Heart left ventricle (tissue), 16 donors: ENCODE data around the gene BUB1. TPM values are rescaled to one million over a fixed set of nuclear protein-coding genes. Genes with fewer than 3 reads are reported as not detected.

Experiments used
- ATAC-seq, 4 donors: fragments of 200-7000 bp; cut with Tn5 transposase; one replicate each; pipeline ENCODE4 v1.9.1; 2020 to 2022; ENCODE audit warnings: moderate library complexity in 4 of 4, mild to moderate bottlenecking in 3 of 4, moderate number of reproducible peaks in 1 of 4
- DNase-seq, 5 donors: peaks; one replicate each; pipeline ENCODE4 v3.0.0-alpha.2; 2020
- H3K27ac ChIP-seq, 12 donors: fragments of 200-600 bp; sonication (generic) in 4 of 12; one replicate each; pipeline versions ENCODE4 v1.5.0 to v1.8.0; 2016 to 2022; ENCODE audit warnings: mild to moderate bottlenecking in 2 of 12
- H3K27me3 ChIP-seq, 9 donors: fragments of 200-600 bp; sonication (generic) in 2 of 9; one replicate each; pipeline versions ENCODE4 v1.5.1 to v1.8.0; 2016 to 2022; ENCODE audit warnings: mild to moderate bottlenecking in 3 of 9
- H3K36me3 ChIP-seq, 9 donors: fragments of 200-600 bp; sonication (generic) in 2 of 9; one replicate each; pipeline versions ENCODE4 v1.5.0 to v1.8.0; 2018 to 2022; ENCODE audit warnings: mild to moderate bottlenecking in 2 of 9
- H3K4me1 ChIP-seq, 12 donors: fragments of 200-600 bp; sonication (generic) in 4 of 12; one replicate each; pipeline versions ENCODE4 v1.5.0 to v1.8.0; 2016 to 2022; ENCODE audit warnings: mild to moderate bottlenecking in 3 of 12
- H3K4me3 ChIP-seq, 12 donors: fragments of 200-600 bp; sonication (generic) in 4 of 12; one replicate each; pipeline versions ENCODE4 v1.5.0 to v1.8.0; 2017 to 2022; ENCODE audit warnings: mild to moderate bottlenecking in 9 of 12, moderate library complexity in 4 of 12
- H3K9me3 ChIP-seq, 12 donors: fragments of 200-600 bp; sonication (generic) in 4 of 12; one replicate each; pipeline versions ENCODE4 v1.5.0 to v1.8.0; 2016 to 2022; ENCODE audit warnings: mild to moderate bottlenecking in 1 of 12
- POLR2A ChIP-seq, 2 donors: fragments of 450-650 bp; IDR thresholded peaks; one replicate each; pipeline ENCODE4 v1.6.1; 2017; ENCODE audit warnings: antibody characterized with exemption in 2 of 2, mild to moderate bottlenecking in 2 of 2, moderate library complexity in 2 of 2
- WGBS, 4 donors: extraction: QIAGEN DNeasy Blood & Tissue Kit in 2 of 4; methylation state at CpG; one replicate each; pipeline versions ENCODE4 v1.1.5 to v1.1.7; 2013 to 2018; 5-methylcytosine and 5-hydroxymethylcytosine counted together
- intact Hi-C, 10 donors: fragments of 100-400 bp; cut with DNase I; formaldehyde crosslinking; loops; one replicate each; pipeline versions ENCODE4 v1.11.1 to v1.14.2; 2022
- polyA plus RNA-seq, 2 donors: library from polyadenylated mRNA; stranded (reverse); fragments of 200-250 nt; gene quantifications; one replicate each; pipeline ENCODE4 v1.2.3, GENCODE V29; 2013
- total RNA-seq, 9 donors: library from RNA; depleted of rRNA in 2 of 9; stranded (reverse); fragments of >200 nt in 2 of 9; fragmentation: NEBNext Ultra II Directional in 3 of 9; extraction: Animal tissue kit (Norgen Biotek cat#: 25700) in 3 of 9; gene quantifications; one replicate each; pipeline versions ENCODE4 v1.1.0 to v1.2.4, GENCODE V29; 2016 to 2023
- TF ChIP-seq, protein P1 (sequence below), 12 donors: fragments of 200-600 bp; sonication (generic) in 4 of 12; IDR thresholded peaks; one replicate each; pipeline versions ENCODE4 v1.5.0 to v1.8.0; 2018 to 2022; ENCODE audit warnings: antibody characterized with exemption in 12 of 12, mild to moderate bottlenecking in 5 of 12
- donor health status: ischemic (EF 13 %, LVEDD 7.1; RV severe dilation, severe dysfunction).
- donor health status: healthy with polysubstance abuse.
- donor health status: DM: no; HTN: yes; CAD: no.
- donor health status: DM: no; HTN: no; CAD: no.
- donor health status: ischemic (EF 25% LVEDD 6.9; RV normal size, moderate dysfunction).
- donor health status: ischemic (EF 25% LVEDD 5.7; RV mildly dilated, moderate dysfunction).
- donor health status: healthy.
- donor health status: DM: yes; HTN: yes; CAD: no.
- donor health status: ischemic (EF 35%, LVEDD 5.7; RV mildly dilated, moderate dysfunction).
- donor health status: nonischemic (EF 11% LVEDD 7.7; RV severe dilation, severe dysfunction).
- donor health status: DM: yes; HTN: yes; CAD: no.
- donor health status: PGD.
- donor health status: ischemic (EF 29% LVEDD 5.4; RV normal size, mild dysfunction).
- donor health status: nonischemic (EF 23%, LVEDD 6.1; RV moderate dilation, normal function).

BUB1 gene
- total and polyA plus RNA-seq, 11 donors, result 0.11 to 8.3 (median 0.91) TPM; not detected in 1

DNA sequence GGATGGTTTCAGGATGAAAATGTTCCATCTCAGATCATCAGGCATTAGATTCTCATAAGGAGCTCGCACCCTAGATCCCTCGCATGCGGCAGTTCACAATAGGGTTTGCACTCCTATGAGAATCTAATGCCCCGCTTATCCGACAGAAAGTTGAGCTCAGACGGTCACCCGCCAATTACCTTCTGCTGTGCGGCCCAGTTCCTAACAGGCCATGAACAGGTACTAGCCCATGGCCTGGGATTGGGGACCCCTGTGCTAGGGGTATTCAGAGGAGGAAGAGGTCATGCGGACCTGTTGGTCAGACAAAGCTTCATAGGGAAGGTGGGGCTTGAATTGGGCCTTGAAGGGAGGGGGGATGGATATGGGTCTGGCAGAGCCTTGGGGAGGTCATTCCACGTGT, 4.4 kb upstream of the BUB1 start:
- H3K27ac ChIP-seq, result no peak overlapping the region

DNA sequence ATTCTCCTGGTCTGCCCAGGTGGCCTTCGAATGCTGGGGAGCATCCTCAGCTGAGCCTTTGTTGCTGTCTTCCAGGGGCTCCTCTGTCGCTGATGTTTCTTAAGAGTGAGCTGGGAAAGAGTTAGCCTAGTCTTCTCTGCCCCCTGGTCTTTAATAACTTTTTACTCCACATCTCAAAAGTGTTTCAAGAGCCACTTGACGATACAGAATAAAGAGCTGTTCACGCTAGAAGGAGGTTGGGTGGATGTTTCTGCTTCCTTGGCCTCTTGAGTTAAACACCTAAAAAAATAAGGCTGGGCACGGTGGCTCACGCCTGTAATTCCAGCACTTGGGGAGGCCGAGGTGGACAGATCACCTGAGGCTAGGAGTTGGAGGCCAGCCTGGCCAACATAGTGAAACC, 2.8 kb upstream of the BUB1 start:
- Histone ChIP-seq H3K4me1 (peaks cover 0 to 22% (median 8%) of the 10 kb centered on the region in 12 donors), H3K36me3 (no peaks in the 10 kb centered on the region), H3K4me3 (no peak overlapping the region), H3K27me3 (no peaks in the 10 kb centered on the region), H3K27ac (no peak overlapping the region), H3K9me3 (no peaks in the 10 kb centered on the region)
- WGBS, 4 donors, result 90 to 96% (median 92%) methylated on average over 7 of the region's 7 CpGs
- ATAC-seq (no peak), DNase-seq (no peak)
- no peak for TF ChIP-seq POLR2A (IDR thresholded peaks at IDR 0.05)
- TF ChIP-seq, protein P1, sequence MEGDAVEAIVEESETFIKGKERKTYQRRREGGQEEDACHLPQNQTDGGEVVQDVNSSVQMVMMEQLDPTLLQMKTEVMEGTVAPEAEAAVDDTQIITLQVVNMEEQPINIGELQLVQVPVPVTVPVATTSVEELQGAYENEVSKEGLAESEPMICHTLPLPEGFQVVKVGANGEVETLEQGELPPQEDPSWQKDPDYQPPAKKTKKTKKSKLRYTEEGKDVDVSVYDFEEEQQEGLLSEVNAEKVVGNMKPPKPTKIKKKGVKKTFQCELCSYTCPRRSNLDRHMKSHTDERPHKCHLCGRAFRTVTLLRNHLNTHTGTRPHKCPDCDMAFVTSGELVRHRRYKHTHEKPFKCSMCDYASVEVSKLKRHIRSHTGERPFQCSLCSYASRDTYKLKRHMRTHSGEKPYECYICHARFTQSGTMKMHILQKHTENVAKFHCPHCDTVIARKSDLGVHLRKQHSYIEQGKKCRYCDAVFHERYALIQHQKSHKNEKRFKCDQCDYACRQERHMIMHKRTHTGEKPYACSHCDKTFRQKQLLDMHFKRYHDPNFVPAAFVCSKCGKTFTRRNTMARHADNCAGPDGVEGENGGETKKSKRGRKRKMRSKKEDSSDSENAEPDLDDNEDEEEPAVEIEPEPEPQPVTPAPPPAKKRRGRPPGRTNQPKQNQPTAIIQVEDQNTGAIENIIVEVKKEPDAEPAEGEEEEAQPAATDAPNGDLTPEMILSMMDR (IDR thresholded peaks at IDR 0.05), result no peak
- intact Hi-C loops, result no loop called here

More for the DNA sequence above, 4.4 kb upstream of the BUB1 start:
- intact Hi-C loops, result no loop called here
- ATAC-seq (no peak), DNase-seq (no peak)
- peaks cover 0 to 6% (median 0%) of the 10 kb centered on the region in 12 donors for H3K9me3 ChIP-seq
- TF ChIP-seq POLR2A (IDR thresholded peaks at IDR 0.05), result no peak
- TF ChIP-seq, protein P1 (IDR thresholded peaks at IDR 0.05), result no peak
- no peaks in the 10 kb centered on the region for H3K36me3 ChIP-seq
- WGBS, 4 donors, result 90 to 94% (median 94%) methylated on average over 10 of the region's 10 CpGs
- H3K4me1 ChIP-seq, result peaks cover 0 to 17% (median 8%) of the 10 kb centered on the region in 12 donors
- H3K4me3 ChIP-seq, result no peak overlapping the region
- H3K27me3 ChIP-seq, result no peaks in the 10 kb centered on the region

DNA sequence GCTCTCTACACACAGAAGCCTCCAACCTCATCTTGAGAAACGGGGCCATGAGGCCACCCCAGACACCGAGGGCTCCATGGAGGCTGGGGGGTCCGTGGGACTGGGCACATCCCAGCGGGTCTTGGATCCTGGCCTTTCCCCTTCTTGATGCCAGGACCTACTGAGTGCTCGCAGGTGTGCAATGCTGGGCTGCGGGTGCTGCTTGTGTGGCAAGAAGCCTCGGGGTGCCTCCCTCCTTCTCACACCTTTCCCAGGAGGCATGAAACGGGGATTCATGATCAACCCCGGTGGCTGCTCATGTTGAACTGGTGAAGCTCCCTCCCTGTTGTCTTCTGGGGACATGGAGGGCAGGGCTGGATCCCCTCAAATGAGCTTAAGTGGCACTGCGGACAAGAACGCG, 2.0 kb upstream of the BUB1 start:
- no peak for ATAC-seq
- H3K27ac ChIP-seq, result no peak overlapping the region
- intact Hi-C loops, result loop anchor here in 2 of 10 donors (2.0 to 10.0 kb wide), 2 partner anchors 75 kb away; no protein-coding TSS in a partner anchor

DNA sequence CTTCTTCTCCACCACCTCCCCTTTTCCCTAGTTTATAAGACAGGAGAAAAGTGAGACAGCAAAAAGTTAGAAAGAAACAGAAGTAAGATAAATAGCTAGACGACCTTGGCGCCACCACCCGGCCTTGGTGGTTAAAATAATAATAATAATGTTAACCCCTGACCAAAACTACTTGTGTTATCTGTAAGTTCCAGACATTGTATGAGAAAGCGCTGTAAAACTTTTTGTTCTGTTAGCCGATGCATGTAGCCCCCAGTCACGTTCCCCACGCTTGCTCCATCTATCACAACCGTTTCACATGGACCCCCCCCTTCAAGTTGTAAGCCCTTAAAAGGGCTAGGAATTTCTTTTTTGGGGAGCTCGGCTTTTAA, 1.5 kb upstream of the BUB1 start:
- Histone ChIP-seq H3K4me1 (peaks cover 0 to 35% (median 8%) of the 10 kb centered on the region in 12 donors), H3K36me3 (no peaks in the 10 kb centered on the region), H3K9me3 (no peaks in the 10 kb centered on the region), H3K4me3 (peak overlapping the region in 5 of 12 donors; percentile 67 to 89 (median 79)), H3K27ac (peak overlapping the region in 1 of 12 donors; percentile 90), H3K27me3 (no peaks in the 10 kb centered on the region)
- no peak for ATAC-seq
- WGBS, 4 donors, result 33 to 38% (median 36%) methylated on average over 9 of the region's 9 CpGs
- TF ChIP-seq, protein P1 (IDR thresholded peaks at IDR 0.05), result no peak
- no peak for TF ChIP-seq POLR2A (IDR thresholded peaks at IDR 0.05)
- DNase-seq, result no peak
- intact Hi-C loops, result loop anchor here in 2 of 10 donors (2.0 to 10.0 kb wide), 2 partner anchors 75 kb away; no protein-coding TSS in a partner anchor

More for the DNA sequence above, 2.0 kb upstream of the BUB1 start:
- 88 to 93% (median 91%) methylated on average over 4 to 12 of the region's 12 CpGs for WGBS, 4 donors
- TF ChIP-seq POLR2A (IDR thresholded peaks at IDR 0.05), result no peak
- TF ChIP-seq, protein P1 (IDR thresholded peaks at IDR 0.05), result no peak
- Histone ChIP-seq H3K27me3 (no peaks in the 10 kb centered on the region), H3K9me3 (no peaks in the 10 kb centered on the region), H3K4me1 (peaks cover 0 to 31% (median 8%) of the 10 kb centered on the region in 12 donors), H3K36me3 (no peaks in the 10 kb centered on the region), H3K4me3 (no peak overlapping the region)
- no peak for DNase-seq
